GM13977 (cell line): ENCODE measurements around the gene ZSCAN25.
"Not testable (repeated sequence)": the region's sequence is repeated elsewhere in the genome, so short reads cannot be mapped to it uniquely, and the experiment has no call there.

ENCODE experiments used
- DNase-seq: peaks from one replicate; pipeline ENCODE4 v3.0.0; 2012; ENCODE audit warnings: low spot score
- CTCF ChIP-seq: IDR thresholded peaks from 2 replicates; pipeline ENCODE4 v1.5.1; 2012; ENCODE audit warnings: mild to moderate bottlenecking, control low read depth; ENCODE audit not compliant: insufficient read depth; ENCODE audit errors: extremely low read depth, missing control alignments
- in situ Hi-C: fragments of 300-500 bp; cut with MboI; formaldehyde crosslinking; loops from one replicate; pipeline ENCODE4 v1.12.0; 2022; ENCODE audit warnings: low sequenced_read_pairs, low pct_unique_long_range_greater_than_20kb, mixed read lengths, inconsistent platforms; ENCODE audit not compliant: unreplicated experiment

ZSCAN25 gene

DNA sequence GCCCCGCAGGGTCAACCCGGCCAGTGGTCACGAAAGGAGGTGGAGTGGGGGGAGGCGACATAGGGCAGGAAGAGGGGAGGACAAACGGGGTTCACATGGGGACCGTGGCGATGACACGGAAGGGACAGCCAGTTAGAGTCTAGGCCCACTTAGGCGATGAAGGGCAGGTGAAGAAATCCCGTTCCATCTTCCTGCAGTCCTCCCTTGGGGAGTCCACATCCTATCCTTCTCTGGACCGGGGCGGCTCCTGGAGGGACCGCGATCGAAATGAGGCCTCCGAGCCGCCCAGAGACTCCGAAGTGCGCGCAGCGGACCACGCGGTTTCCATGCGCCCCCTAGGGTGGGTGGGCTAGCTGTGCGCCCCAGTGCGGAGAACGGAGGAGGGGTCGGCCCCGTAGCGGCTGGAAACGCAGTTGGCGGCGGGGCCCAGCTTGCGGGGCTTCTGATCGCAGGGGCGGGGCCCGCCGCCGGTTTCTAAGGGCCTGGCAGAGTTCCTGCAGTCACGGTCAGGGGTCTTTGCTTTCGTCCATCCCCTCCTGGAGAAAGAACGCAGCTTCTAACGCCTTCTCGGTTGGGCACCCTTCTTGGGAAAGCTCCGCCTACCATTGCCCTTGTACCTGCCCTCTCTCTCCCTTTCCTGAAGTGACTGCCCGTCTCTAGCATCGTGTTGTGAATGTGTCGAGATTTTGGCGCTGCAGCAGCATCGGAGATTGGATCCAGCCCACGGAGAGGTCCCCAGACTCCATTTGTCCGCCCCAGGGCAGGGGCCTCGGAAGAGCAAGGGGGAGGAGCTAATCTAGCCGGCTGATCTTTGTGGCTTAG is 36.6 kb upstream of the ZSCAN25 start:
- no peak for DNase-seq
- TF ChIP-seq CTCF, result peak; percentile 53
- in situ Hi-C loops, result no loop called here

- in situ Hi-C loops, DNase-seq: not testable (repeated sequence)
Measured at GRCh38 chr7:99580778-99581332, 35.9 kb upstream of the ZSCAN25 start.

DNA sequence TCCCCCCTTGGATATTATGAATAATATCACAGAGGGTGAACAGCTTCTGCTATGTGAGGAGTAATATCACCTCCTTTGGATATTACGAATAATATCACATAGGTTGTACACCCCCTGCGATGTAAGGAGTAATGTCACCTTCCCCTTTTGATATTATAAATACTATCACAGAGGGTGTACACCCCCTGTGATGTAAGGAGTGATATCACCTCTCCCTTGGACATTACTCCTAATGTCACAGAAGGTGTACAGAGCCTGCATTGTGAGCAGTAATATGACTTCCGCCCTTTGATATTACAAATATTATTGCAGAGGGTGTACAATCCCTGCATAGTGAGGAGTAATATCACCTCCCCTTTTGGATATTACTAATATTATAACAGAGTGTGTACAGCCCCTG is 27.9 kb upstream of the ZSCAN25 start:
- no peak for DNase-seq
- TF ChIP-seq CTCF, result no peak
- in situ Hi-C loops, result no loop called here

DNA sequence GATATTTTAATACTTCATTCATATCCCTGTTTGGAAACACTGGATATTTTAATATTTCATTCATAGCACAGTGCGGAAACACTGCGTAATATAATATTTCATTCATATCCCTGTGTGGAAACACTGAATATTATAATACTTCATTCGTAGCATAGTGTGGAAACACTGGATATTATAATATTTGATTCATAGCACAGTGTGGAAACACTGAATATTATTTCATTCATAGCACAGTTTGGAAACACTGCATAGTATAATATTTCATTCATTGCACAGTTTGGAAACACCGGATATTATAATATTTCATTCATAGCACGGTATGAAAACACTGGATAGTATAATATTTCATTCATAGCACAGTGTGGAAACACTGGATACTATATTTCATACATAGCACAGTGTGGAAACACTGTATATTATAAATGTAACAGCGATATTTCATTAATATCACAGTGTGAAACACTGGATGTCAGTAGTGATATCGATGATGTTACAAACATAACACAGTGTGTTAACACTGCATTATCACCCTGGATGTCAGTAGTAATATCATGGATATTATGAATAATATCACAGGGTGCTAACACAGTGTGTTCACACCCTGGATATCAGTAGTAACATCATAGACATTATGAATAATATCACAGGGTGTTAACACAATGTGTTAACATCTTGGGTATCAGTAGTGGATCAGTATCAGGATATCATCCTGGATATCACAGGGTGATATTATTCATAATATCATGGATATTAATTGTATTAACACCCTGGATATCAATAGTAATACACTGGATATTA is 21.6 kb upstream of the ZSCAN25 start:
- in situ Hi-C loops, result no loop called here
- TF ChIP-seq CTCF, result no peak
- DNase-seq, result no peak

DNA sequence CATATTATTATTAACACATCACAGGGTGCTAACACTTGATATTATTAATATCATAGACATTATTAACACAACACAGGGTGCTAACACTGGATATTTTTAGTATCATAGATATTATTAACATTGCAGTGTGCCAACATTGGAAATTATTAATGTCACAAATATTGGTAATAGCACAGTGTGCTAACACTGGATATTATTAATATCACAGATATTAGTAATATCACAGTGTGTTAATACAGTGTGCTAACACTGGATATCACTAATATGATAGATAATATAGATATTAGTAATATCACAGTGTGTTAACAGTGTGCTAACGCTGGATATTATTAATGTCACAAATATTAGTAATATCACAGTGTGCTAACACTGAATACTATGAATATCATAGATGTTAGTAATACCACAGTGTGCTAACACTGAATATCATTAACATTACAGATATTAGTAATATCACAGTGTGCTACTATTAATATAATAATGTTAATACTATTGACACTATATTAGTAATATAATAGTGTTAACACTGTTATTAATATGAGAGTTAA is 20.3 kb upstream of the ZSCAN25 start:
- no peak for DNase-seq
- in situ Hi-C loops, result no loop called here
- no peak for TF ChIP-seq CTCF

GRCh38 chr7:99597762-99598501 is 18.8 kb upstream of the ZSCAN25 start, which contains the start of gene TMEM225B:
Gene TMEM225B, plus strand, starts transcription at chr7:99598267. Its CDS starts 6,122 bp downstream, at chr7:99604389.
- no peak for DNase-seq
- TF ChIP-seq CTCF, result no peak
- in situ Hi-C loops, result no loop called here
